Uterus (tissue), 2 donors: ENCODE measurements around the gene MTCL1.

Source experiments
- CTCF ChIP-seq, 4 experiments: fragments of 200-600 bp in 2 of 4; fragments of 450-650 bp in 2 of 4; sonication (generic) in 2 of 4; IDR thresholded peaks; one replicate each; pipeline ENCODE4 v1.5.1; 2016 to 2019; ENCODE audit warnings: antibody characterized with exemption in 4 of 4, mild to moderate bottlenecking in 2 of 4, moderate library complexity in 1 of 4
- POLR2A ChIP-seq, 2 donors: fragments of 450-650 bp; IDR thresholded peaks; one replicate each; pipeline ENCODE4 v1.6.1; 2016; ENCODE audit warnings: antibody characterized with exemption in 2 of 2, mild to moderate bottlenecking in 1 of 2, moderate library complexity in 1 of 2

GRCh38 chr18:8816220-8816619 is 110.9 kb downstream of the MTCL1 start:
- TF ChIP-seq POLR2A (IDR thresholded peaks at IDR 0.05), result no peak
- no peak for TF ChIP-seq CTCF (IDR thresholded peaks at IDR 0.05)
